ENCODE measurements around the gene PDE3B.

- TF ChIP-seq POLR2A (IDR thresholded peaks at IDR 0.05) (no peak), CTCF (IDR thresholded peaks at IDR 0.05 in 8 of 11, conservative IDR thresholded peaks at IDR 0.05 in 3 of 11) (no peak)
Observed at GRCh38 chr11:14698771-14699170, 55.2 kb downstream of the PDE3B start.
